ENCODE data around the gene RPL37. TPM values are rescaled to one million over a fixed set of nuclear protein-coding genes. Genes with fewer than 3 reads are reported as not detected.
A peak's percentile ranks its signal among the peaks of the same experiment; 100 is the strongest.

The RPL37 gene
- total RNA-seq, 1 experiment from 2014 or later, result 2,063 TPM

DNA sequence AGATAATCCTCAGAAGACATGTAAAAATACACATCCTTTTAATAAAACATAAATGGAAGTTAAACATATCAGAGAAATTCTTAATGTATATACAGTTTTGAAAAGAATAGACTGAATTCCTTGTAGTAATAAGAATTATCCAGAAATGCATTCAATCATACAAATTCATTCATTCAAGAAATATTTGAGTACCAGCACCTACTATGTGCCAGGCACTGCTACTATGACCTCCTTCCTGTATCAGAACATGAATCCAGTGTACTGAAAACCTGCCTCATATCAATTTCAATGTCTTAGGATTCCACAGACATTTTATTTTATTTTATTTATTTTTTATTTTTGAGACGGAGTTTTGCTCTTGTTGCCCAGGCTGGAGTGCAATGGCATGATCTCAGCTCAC, 50.1 kb downstream of the RPL37 start:
- no TSS peak for BruUV-seq (replicated peaks)
- Mint-ChIP-seq H3K36me3 (ENCODE audit: insufficient read depth, unreplicated experiment) (peaks cover 7% of the 10 kb centered on the region), H3K4me1 (ENCODE audit: insufficient read depth, unreplicated experiment) (peaks cover 24% of the 10 kb centered on the region), H3K27me3 (ENCODE audit: insufficient read depth, unreplicated experiment) (no peaks in the 10 kb centered on the region), H3K27ac (ENCODE audit: low read depth, unreplicated experiment) (no peak overlapping the region), H3K4me3 (ENCODE audit: unreplicated experiment) (no peak overlapping the region), H3K9me3 (ENCODE audit: unreplicated experiment) (peaks cover 9% of the 10 kb centered on the region)
- intact Hi-C loops (cut with micrococcal nuclease), result no loop called here
- TF ChIP-seq, protein P1, sequence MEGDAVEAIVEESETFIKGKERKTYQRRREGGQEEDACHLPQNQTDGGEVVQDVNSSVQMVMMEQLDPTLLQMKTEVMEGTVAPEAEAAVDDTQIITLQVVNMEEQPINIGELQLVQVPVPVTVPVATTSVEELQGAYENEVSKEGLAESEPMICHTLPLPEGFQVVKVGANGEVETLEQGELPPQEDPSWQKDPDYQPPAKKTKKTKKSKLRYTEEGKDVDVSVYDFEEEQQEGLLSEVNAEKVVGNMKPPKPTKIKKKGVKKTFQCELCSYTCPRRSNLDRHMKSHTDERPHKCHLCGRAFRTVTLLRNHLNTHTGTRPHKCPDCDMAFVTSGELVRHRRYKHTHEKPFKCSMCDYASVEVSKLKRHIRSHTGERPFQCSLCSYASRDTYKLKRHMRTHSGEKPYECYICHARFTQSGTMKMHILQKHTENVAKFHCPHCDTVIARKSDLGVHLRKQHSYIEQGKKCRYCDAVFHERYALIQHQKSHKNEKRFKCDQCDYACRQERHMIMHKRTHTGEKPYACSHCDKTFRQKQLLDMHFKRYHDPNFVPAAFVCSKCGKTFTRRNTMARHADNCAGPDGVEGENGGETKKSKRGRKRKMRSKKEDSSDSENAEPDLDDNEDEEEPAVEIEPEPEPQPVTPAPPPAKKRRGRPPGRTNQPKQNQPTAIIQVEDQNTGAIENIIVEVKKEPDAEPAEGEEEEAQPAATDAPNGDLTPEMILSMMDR (IDR thresholded peaks at IDR 0.05; ENCODE audit: unreplicated experiment), result no peak
- ChIA-PET POLR2A (interaction anchor here (0.9 kb wide), 1 partner anchor 50 kb away, joined by 5 read pairs; the partner anchor contains the start of gene RPL37), CTCF (no interaction called here)
- DNase-seq (ENCODE audit: unreplicated experiment), result no peak

GRCh38 chr5:40784027-40784653, 50.9 kb downstream of the RPL37 start:
- DNase-seq (ENCODE audit: unreplicated experiment), result no peak
- H3K9me3 Mint-ChIP-seq (ENCODE audit: unreplicated experiment), result peaks cover 9% of the 10 kb centered on the region
- H3K4me3 Mint-ChIP-seq (ENCODE audit: unreplicated experiment), result no peak overlapping the region
- ChIA-PET POLR2A (interaction anchor here (0.9 to 1.0 kb wide), 2 partner anchors 10 to 51 kb away, joined by 4 to 5 read pairs; partner anchors contain the start of gene RPL37), CTCF (no interaction called here)
- no peaks in the 10 kb centered on the region for H3K27me3 Mint-ChIP-seq (ENCODE audit: insufficient read depth, unreplicated experiment)
- TF ChIP-seq, protein P1 (IDR thresholded peaks at IDR 0.05; ENCODE audit: unreplicated experiment), result no peak
- intact Hi-C loops (cut with micrococcal nuclease), result no loop called here
- peaks cover 7% of the 10 kb centered on the region for H3K36me3 Mint-ChIP-seq (ENCODE audit: insufficient read depth, unreplicated experiment)
- H3K27ac Mint-ChIP-seq (ENCODE audit: low read depth, unreplicated experiment), result no peak overlapping the region
- peaks cover 24% of the 10 kb centered on the region for H3K4me1 Mint-ChIP-seq (ENCODE audit: insufficient read depth, unreplicated experiment)
- BruUV-seq (replicated peaks), result no TSS peak

- Mint-ChIP-seq H3K27ac (ENCODE audit: low read depth, unreplicated experiment) (peak overlapping the region; percentile 23), H3K9me3 (ENCODE audit: unreplicated experiment) (no peaks in the 10 kb centered on the region), H3K27me3 (ENCODE audit: insufficient read depth, unreplicated experiment) (no peaks in the 10 kb centered on the region), H3K4me1 (ENCODE audit: insufficient read depth, unreplicated experiment) (peaks cover 24% of the 10 kb centered on the region), H3K4me3 (ENCODE audit: unreplicated experiment) (no peak overlapping the region), H3K36me3 (ENCODE audit: insufficient read depth, unreplicated experiment) (peaks cover 17% of the 10 kb centered on the region)
- peak; percentile 26 for DNase-seq (ENCODE audit: unreplicated experiment)
- intact Hi-C loops (cut with micrococcal nuclease), result no loop called here
- POLR2A ChIA-PET, result interaction anchor here (0.6 to 1.5 kb wide), 8 partner anchors 10 to 1600 kb away, joined by 3 to 6 read pairs (median 4); partner anchors contain the start of genes PRKAA1 and RPL37
- no TSS peak for BruUV-seq (replicated peaks)
- TF ChIP-seq, protein P1 (IDR thresholded peaks at IDR 0.05; ENCODE audit: unreplicated experiment), result no peak
- CTCF ChIA-PET, result interaction anchor here (0.8 kb wide), 1 partner anchor 26 kb away, joined by 3 read pairs; no protein-coding TSS in a partner anchor
These were observed 53.1 kb downstream of the RPL37 start for GRCh38 chr5:40781843-40782409.

DNA sequence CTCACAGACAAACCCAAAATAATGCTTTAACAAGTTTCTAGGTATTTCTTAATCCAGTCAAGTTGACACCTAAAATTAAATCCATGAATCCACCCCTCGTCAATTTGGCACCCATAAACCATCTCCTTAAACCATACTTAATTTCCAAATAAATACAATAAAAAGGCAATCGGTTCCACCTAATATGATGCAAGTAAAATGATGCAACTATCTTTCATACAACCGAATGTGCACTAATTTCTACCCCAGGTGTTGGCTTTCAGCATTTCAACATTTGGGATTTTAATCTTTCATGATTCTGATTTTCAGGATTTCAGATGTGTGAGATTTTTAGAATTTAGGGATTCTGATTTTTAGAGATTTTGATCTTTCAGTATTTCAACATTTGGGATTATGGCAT, 54.2 kb downstream of the RPL37 start:
- H3K4me3 Mint-ChIP-seq (ENCODE audit: unreplicated experiment), result no peak overlapping the region
- no peaks in the 10 kb centered on the region for H3K9me3 Mint-ChIP-seq (ENCODE audit: unreplicated experiment)
- peak overlapping the region; percentile 37 for H3K27ac Mint-ChIP-seq (ENCODE audit: low read depth, unreplicated experiment)
- no TSS peak for BruUV-seq (replicated peaks)
- intact Hi-C loops (cut with micrococcal nuclease), result no loop called here
- CTCF ChIA-PET, result interaction anchor here (0.7 to 0.8 kb wide), 2 partner anchors 27 to 207 kb away, joined by 3 read pairs; no protein-coding TSS in a partner anchor
- no peaks in the 10 kb centered on the region for H3K27me3 Mint-ChIP-seq (ENCODE audit: insufficient read depth, unreplicated experiment)
- no peak for DNase-seq (ENCODE audit: unreplicated experiment)
- TF ChIP-seq, protein P1 (IDR thresholded peaks at IDR 0.05; ENCODE audit: unreplicated experiment), result no peak
- POLR2A ChIA-PET, result interaction anchor here (1.0 to 1.4 kb wide), 2 partner anchors 16 to 17 kb away, joined by 4 to 5 read pairs; partner anchors contain the start of gene PRKAA1
- peaks cover 35% of the 10 kb centered on the region for H3K4me1 Mint-ChIP-seq (ENCODE audit: insufficient read depth, unreplicated experiment)
- H3K36me3 Mint-ChIP-seq (ENCODE audit: insufficient read depth, unreplicated experiment), result peaks cover 14% of the 10 kb centered on the region
